ENCODE measurements around the gene PPM1D. TPM values are rescaled to one million over a fixed set of nuclear protein-coding genes. Genes with fewer than 3 reads are reported as not detected.
A peak's percentile ranks its signal among the peaks of the same experiment; 100 is the strongest.

The PPM1D gene
- polyA plus RNA-seq, 1 of the 3 experiments (the other 2 are of a cell fraction) = 8.8 TPM

DNA sequence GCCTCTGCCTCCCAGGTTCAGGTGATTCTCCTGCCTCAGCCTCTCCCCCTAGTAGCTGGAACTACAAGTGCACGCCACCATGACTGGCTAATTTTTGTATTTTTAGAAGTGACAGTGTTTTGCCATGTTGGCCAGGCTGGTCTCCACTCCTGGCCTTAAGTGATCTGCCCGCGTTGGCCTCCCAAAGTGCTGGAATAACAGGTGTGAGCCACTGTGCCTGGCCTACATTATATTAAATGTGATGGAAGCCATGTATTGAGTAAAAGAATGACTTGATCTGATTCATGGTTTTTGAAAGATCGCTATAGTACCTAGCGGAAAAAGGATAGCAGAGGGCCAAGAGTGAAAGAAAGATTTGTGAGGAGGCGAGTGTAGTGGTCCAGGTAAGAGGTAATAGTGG is 2.7 kb upstream of the PPM1D start:
- no peaks in the 10 kb centered on the region for H3K36me3 ChIP-seq (replicated peaks in 1 of 2; ENCODE audit: control insufficient read depth in 1 of 2, insufficient read depth in 2 of 2, low read length in 1 of 2)
- no peak overlapping the region for H3K27ac ChIP-seq (ENCODE audit: low read depth in 2 of 2, low read length in 1 of 2)
- H4K20me1 ChIP-seq (ENCODE audit: insufficient read depth) = peaks cover 15% of the 10 kb centered on the region
- H3K4me2 ChIP-seq = no peak overlapping the region
- TF ChIP-seq RAD21 (IDR thresholded peaks at IDR 0.05; ENCODE audit: low read length) (no peak), EZH2phosphoT487 (IDR thresholded peaks at IDR 0.05; ENCODE audit: borderline replicate concordance, low read depth) (no peak), TCF12 (IDR thresholded peaks at IDR 0.05) (no peak), FOSL2 (IDR thresholded peaks at IDR 0.05; ENCODE audit: borderline replicate concordance, low read depth) (no peak), RXRA (IDR thresholded peaks at IDR 0.05; ENCODE audit: borderline replicate concordance, low read depth) (no peak), ELF1 (IDR thresholded peaks at IDR 0.05) (no peak)
- TF ChIP-seq, protein P1, sequence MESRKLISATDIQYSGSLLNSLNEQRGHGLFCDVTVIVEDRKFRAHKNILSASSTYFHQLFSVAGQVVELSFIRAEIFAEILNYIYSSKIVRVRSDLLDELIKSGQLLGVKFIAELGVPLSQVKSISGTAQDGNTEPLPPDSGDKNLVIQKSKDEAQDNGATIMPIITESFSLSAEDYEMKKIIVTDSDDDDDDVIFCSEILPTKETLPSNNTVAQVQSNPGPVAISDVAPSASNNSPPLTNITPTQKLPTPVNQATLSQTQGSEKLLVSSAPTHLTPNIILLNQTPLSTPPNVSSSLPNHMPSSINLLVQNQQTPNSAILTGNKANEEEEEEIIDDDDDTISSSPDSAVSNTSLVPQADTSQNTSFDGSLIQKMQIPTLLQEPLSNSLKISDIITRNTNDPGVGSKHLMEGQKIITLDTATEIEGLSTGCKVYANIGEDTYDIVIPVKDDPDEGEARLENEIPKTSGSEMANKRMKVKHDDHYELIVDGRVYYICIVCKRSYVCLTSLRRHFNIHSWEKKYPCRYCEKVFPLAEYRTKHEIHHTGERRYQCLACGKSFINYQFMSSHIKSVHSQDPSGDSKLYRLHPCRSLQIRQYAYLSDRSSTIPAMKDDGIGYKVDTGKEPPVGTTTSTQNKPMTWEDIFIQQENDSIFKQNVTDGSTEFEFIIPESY (IDR thresholded peaks at IDR 0.05; ENCODE audit: borderline replicate concordance, low read depth) = no peak
- ChIA-PET POLR2A (no interaction called here), CTCF (interaction anchor here (0.9 to 1.4 kb wide), 3 partner anchors 20 to 176 kb away, joined by 3 read pairs; no protein-coding TSS in a partner anchor)
- no peak overlapping the region for H3K4me3 ChIP-seq (ENCODE audit: low read depth in 2 of 2, low read length in 1 of 2)
- WGBS (ENCODE audit: low lambda C conversion rate) = over 99% methylated on average over 6 of the region's 6 CpGs
- H3K9me2 ChIP-seq = no peaks in the 10 kb centered on the region
- peaks cover 22% of the 10 kb centered on the region for H3K79me2 ChIP-seq (ENCODE audit: insufficient read depth)
- H2AFZ ChIP-seq (ENCODE audit: low read depth) = no peak overlapping the region
- H3K9ac ChIP-seq = no peak overlapping the region
- peaks cover 0 to 3% of the 10 kb centered on the region in 2 experiments; a peak in 2 of 4 replicates for H3K4me1 ChIP-seq (ENCODE audit: control insufficient read depth in 1 of 2, insufficient read depth in 2 of 2, low read depth in 1 of 2, low read length in 1 of 2)
- no peaks in the 10 kb centered on the region for H3K27me3 ChIP-seq (ENCODE audit: insufficient read depth)
- DNase-seq = no peak
- peaks cover 24% of the 10 kb centered on the region for H3F3A ChIP-seq (replicated peaks; ENCODE audit: insufficient read depth)
- no peaks in the 10 kb centered on the region for H3K9me3 ChIP-seq

DNA sequence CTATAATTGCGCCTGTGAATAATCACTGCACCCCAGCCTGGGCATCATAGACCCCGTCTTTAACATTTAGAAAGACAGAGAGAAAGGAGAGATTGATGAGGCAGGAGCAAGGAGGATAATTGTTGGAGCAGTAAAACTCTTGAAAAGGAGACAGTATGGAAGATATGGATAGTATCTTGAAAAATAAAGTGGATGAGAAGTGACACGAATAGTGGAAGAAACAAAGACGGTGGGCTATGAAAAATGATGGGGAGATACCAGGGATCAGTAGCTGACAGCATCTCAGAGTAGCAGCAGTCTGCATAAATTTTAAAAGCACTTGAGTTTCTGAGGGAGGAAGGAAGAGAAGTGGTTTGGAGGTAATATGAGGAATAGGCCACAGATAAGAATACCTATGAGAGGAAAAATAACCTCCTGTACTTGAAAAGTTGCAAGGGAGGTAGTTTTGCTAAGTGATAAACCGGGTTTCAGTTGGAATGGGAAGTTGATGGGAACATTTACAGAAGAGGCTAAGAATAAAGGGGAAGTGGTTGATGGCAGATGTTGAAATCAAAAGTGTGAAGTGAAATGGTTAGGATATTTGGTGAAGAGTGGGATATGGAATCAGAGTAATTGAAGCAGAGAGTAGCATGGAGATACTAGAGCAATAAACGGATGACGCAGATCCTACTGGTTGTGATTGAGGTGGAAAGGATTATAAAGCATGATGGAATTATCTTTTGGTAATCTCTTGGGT is 1.8 kb upstream of the PPM1D start:
- Histone ChIP-seq H3K9me2 (no peaks in the 10 kb centered on the region), H3K9me3 (no peaks in the 10 kb centered on the region), H3K27me3 (ENCODE audit: insufficient read depth) (no peaks in the 10 kb centered on the region), H3F3A (replicated peaks; ENCODE audit: insufficient read depth) (peaks cover 24% of the 10 kb centered on the region), H3K4me2 (no peak overlapping the region), H3K79me2 (ENCODE audit: insufficient read depth) (peaks cover 31% of the 10 kb centered on the region), H3K4me1 (ENCODE audit: control insufficient read depth in 1 of 2, insufficient read depth in 2 of 2, low read depth in 1 of 2, low read length in 1 of 2) (peaks cover 3% of the 10 kb centered on the region in 2 experiments; a peak in 2 of 4 replicates), H3K9ac (no peak overlapping the region), H3K36me3 (replicated peaks in 1 of 2; ENCODE audit: control insufficient read depth in 1 of 2, insufficient read depth in 2 of 2, low read length in 1 of 2) (no peaks in the 10 kb centered on the region), H3K27ac (ENCODE audit: low read depth in 2 of 2, low read length in 1 of 2) (no peak overlapping the region; a peak in 1 of 4 replicates), H4K20me1 (ENCODE audit: insufficient read depth) (peaks cover 23% of the 10 kb centered on the region), H2AFZ (ENCODE audit: low read depth) (peak overlapping the region; percentile 95), H3K4me3 (ENCODE audit: low read depth in 2 of 2, low read length in 1 of 2) (no peak overlapping the region)
- CTCF ChIA-PET = interaction anchor here (1.0 to 8.1 kb wide), 5 partner anchors 7 to 41 kb away, joined by 4 to 68 read pairs (median 12); no protein-coding TSS in a partner anchor
- no peak for DNase-seq
- 93% methylated on average over 7 of the region's 7 CpGs for WGBS (ENCODE audit: low lambda C conversion rate)
- TF ChIP-seq, protein P2, sequence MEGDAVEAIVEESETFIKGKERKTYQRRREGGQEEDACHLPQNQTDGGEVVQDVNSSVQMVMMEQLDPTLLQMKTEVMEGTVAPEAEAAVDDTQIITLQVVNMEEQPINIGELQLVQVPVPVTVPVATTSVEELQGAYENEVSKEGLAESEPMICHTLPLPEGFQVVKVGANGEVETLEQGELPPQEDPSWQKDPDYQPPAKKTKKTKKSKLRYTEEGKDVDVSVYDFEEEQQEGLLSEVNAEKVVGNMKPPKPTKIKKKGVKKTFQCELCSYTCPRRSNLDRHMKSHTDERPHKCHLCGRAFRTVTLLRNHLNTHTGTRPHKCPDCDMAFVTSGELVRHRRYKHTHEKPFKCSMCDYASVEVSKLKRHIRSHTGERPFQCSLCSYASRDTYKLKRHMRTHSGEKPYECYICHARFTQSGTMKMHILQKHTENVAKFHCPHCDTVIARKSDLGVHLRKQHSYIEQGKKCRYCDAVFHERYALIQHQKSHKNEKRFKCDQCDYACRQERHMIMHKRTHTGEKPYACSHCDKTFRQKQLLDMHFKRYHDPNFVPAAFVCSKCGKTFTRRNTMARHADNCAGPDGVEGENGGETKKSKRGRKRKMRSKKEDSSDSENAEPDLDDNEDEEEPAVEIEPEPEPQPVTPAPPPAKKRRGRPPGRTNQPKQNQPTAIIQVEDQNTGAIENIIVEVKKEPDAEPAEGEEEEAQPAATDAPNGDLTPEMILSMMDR (IDR thresholded peaks at IDR 0.05) = no peak
- TF ChIP-seq, protein P3, sequence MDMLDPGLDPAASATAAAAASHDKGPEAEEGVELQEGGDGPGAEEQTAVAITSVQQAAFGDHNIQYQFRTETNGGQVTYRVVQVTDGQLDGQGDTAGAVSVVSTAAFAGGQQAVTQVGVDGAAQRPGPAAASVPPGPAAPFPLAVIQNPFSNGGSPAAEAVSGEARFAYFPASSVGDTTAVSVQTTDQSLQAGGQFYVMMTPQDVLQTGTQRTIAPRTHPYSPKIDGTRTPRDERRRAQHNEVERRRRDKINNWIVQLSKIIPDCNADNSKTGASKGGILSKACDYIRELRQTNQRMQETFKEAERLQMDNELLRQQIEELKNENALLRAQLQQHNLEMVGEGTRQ (IDR thresholded peaks at IDR 0.05; ENCODE audit: borderline replicate concordance, low read depth, low read length) = no peak
- TF ChIP-seq ELF1 (IDR thresholded peaks at IDR 0.05) (no peak), TCF12 (IDR thresholded peaks at IDR 0.05) (no peak), MXI1 (IDR thresholded peaks at IDR 0.05; ENCODE audit: low read depth, low read length) (no peak), FOSL2 (IDR thresholded peaks at IDR 0.05; ENCODE audit: borderline replicate concordance, low read depth) (no peak), JUND (IDR thresholded peaks at IDR 0.05) (no peak), TAF1 (IDR thresholded peaks at IDR 0.05; ENCODE audit: borderline replicate concordance, low read depth, low read length) (no peak), MEF2A (IDR thresholded peaks at IDR 0.05; ENCODE audit: borderline replicate concordance, low read depth) (no peak), CHD2 (IDR thresholded peaks at IDR 0.05; ENCODE audit: low read length, partially characterized antibody) (no peak)
- POLR2A ChIA-PET = no interaction called here

Data from SK-N-SH (cell line).